ENCODE results near the gene EFHC1.

GRCh38 chr6:52426667-52427066 is 6.5 kb downstream of the EFHC1 start:
- no peak for TF ChIP-seq CTCF (conservative IDR thresholded peaks at IDR 0.05; ENCODE audit: low read length)
- TF ChIP-seq EZH2phosphoT487 (IDR thresholded peaks at IDR 0.05; ENCODE audit: borderline replicate concordance, low read depth, low read length) = no peak
